Epithelial cell of proximal tubule (primary cell): Measurements from ENCODE around the gene SPATS1. TPM values are rescaled to one million over a fixed set of nuclear protein-coding genes. Genes with fewer than 3 reads are reported as not detected.

Source experiments
- DNase-seq: peaks from one replicate; pipeline ENCODE4 v3.0.0-alpha.2; 2011; ENCODE audit warnings: low read depth
- H3K4me3 ChIP-seq: 2 replicates; pipeline ENCODE4 v1.5.1; 2011; ENCODE audit warnings: low read depth, mild to moderate bottlenecking, low read length
- total RNA-seq: library from RNA; depleted of rRNA; stranded (reverse); fragments of >200 nt; gene quantifications from 2 replicates; pipeline ENCODE4 v1.2.3, GENCODE V29; 2015
- TF ChIP-seq, protein P1 (sequence below): conservative IDR thresholded peaks from 2 replicates; pipeline ENCODE4 v1.5.1; 2012; ENCODE audit warnings: low read depth, mild to moderate bottlenecking, low read length

Gene SPATS1
- total RNA-seq, 1 donor from 2014 or later: not detected

DNA sequence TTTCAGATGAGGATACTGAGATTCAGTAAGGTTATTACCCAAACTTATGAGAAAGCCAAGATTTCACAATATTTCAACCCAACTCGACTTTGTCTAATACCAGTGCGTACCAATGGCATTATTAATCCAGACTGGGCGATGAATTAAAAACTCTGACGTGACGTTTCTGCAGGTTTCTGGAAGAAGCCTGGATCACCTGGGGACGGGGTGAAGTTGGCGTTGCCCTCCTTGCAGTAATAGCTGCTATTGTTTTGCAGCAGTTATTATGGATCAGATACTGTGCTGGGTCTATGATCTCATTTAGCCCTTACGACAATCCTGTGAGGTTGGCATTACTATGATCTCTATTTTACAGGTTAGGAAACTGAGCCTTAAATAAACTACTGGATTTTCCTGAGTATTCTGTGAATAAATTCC is 44.5 kb downstream of the SPATS1 start:
- DNase-seq: peak; percentile 9
- H3K4me3 ChIP-seq: peak overlapping the region; percentile 80
- TF ChIP-seq, protein P1, sequence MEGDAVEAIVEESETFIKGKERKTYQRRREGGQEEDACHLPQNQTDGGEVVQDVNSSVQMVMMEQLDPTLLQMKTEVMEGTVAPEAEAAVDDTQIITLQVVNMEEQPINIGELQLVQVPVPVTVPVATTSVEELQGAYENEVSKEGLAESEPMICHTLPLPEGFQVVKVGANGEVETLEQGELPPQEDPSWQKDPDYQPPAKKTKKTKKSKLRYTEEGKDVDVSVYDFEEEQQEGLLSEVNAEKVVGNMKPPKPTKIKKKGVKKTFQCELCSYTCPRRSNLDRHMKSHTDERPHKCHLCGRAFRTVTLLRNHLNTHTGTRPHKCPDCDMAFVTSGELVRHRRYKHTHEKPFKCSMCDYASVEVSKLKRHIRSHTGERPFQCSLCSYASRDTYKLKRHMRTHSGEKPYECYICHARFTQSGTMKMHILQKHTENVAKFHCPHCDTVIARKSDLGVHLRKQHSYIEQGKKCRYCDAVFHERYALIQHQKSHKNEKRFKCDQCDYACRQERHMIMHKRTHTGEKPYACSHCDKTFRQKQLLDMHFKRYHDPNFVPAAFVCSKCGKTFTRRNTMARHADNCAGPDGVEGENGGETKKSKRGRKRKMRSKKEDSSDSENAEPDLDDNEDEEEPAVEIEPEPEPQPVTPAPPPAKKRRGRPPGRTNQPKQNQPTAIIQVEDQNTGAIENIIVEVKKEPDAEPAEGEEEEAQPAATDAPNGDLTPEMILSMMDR: no peak

DNA sequence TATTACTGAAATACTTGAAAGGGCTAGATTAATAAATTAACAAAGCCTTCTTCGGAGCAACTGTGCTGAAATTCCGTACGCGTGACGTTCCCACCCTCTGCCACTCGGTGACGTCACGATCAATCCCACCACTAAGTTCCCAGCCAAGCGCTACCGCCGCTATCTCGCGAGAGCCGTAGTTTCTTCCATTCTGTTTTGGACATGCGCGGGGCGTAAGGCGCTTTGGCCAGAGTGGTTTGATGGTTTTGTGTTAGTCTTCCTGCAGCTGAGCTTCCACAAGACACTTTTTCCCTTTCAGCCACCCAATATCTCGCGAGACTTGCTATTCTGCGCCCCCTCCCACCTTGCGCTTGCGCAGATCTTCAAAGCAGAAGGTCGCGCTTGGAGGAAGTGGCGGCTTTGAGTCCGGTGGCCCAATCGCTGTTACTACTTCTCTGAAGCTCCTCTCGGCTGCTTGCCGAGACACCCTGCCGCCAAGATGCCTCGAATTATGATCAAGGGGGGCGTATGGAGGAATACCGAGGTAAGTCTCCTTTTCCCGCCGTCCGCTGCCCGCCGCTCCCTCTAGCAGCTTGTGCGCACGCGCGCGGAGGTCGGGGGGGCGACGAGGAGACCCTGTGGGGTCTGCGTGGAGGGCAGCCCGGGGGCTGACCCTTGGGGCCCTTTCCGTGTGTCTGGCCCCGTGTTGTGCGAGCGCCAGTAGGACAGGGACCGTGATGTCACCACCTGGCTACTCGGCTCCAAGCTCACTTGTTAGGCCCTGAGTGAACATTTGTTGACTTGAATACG is 45.1 kb downstream of the SPATS1 start, which contains the start of gene CDC5L:
Gene CDC5L (plus strand): TSS at position 361 of the 789 bp plus-strand sequence. CDS start 118 bp downstream, at position 479.
- peak within 1 kb of the TSS; percentile 80 for H3K4me3 ChIP-seq
- DNase-seq: peak; percentile 94
- TF ChIP-seq, protein P1: no peak

DNA sequence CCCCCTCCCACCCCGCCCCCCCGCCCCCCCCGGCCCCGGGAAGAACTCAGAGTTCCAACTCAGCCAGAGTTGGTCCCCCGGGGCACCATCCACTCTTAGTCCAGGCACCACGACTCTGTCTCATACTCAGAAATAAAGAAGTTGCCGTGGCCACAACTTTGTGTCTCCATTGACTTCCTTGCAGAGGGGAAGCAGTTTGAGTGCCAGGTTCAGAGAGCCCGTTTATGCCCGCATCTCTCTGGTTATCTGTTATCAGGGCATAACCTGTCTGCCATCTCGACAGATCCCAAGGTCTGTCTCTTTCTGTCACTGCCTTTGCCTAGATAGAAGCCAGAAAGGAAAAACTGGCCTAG is 45.7 kb downstream of the SPATS1 start:
- H3K4me3 ChIP-seq: peak overlapping the region; percentile 80
- DNase-seq: no peak
- TF ChIP-seq, protein P1: no peak

DNA sequence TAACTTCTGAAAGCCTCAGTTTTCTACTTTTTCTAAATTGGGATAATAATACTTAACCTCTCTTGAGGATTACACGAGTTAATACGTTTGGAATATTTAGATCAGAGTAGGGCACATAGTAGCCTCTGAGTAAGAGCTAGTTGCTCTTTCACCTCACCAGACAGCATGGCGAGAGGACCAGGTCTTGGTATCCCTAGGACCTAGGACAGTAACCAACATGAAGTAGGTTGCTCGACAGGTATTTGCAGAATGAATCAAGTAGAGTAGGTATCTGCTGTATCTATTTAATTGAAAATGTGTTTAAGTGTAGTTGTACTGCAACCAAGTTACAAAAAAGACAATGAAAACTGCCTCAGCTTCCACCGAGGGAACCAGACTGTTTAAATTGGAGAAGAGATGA is 46.4 kb downstream of the SPATS1 start:
- DNase-seq: no peak
- TF ChIP-seq, protein P1: no peak
- peak overlapping the region; percentile 80 for H3K4me3 ChIP-seq

DNA sequence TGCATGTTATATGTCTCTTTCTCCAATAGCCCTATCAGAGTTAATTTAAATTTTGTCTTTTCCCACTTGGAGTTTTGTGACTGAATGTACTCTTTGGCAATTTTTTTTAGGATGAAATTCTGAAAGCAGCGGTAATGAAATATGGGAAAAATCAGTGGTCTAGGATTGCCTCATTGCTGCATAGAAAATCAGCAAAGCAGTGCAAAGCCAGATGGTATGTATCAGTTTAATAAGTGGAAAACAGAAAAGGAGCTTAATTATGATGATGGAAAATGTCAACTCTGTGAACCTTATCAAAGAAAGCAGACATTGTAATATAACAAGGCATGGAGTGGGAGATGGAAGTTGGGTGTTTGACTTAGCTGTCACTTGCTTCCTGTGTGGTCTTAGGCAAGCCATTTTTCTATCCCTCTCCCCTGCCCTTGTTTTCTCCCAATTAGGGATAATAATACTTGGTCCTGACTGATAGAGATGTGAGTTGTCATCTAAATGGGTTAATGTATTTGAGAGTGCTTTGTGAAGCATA is 47.8 kb downstream of the SPATS1 start:
- no peak overlapping the region for H3K4me3 ChIP-seq
- TF ChIP-seq, protein P1: no peak
- DNase-seq: no peak

Other genes with a start within 250 kb of the SPATS1 start
- gene MRPL14, start 215.2 kb upstream of the SPATS1 start, total RNA-seq: 95.5 and 167 TPM in 2 replicates
- 35.2 and 47.9 TPM in 2 replicates for gene TMEM63B, start 215.1 kb upstream of the SPATS1 start, total RNA-seq
- not detected in 2 replicates for gene CAPN11, start 183.8 kb upstream of the SPATS1 start, total RNA-seq
- gene MYMX, start 125.7 kb upstream of the SPATS1 start, total RNA-seq: not detected in 2 replicates
- gene SLC29A1, start 119.1 kb upstream of the SPATS1 start, total RNA-seq: 47.6 and 78.6 TPM in 2 replicates
- gene HSP90AB1, start 95.5 kb upstream of the SPATS1 start, total RNA-seq: 1,541 and 1,680 TPM in 2 replicates
- 70.9 and 76.8 TPM in 2 replicates for gene SLC35B2, start 85.1 kb upstream of the SPATS1 start, total RNA-seq
- gene NFKBIE, start 77.1 kb upstream of the SPATS1 start, total RNA-seq: 61.6 and 131 TPM in 2 replicates
- gene TMEM151B, start 72.2 kb upstream of the SPATS1 start, total RNA-seq: 0.07 TPM in 1 of 2 replicates, not detected in the other
- 10.4 and 17.6 TPM in 2 replicates for gene AARS2, start 29.3 kb upstream of the SPATS1 start, total RNA-seq
- 25.4 and 25.9 TPM in 2 replicates for gene CDC5L, start 45.1 kb downstream of the SPATS1 start, total RNA-seq